ENCODE measurements around the gene MAP3K4.

The MAP3K4 gene

DNA sequence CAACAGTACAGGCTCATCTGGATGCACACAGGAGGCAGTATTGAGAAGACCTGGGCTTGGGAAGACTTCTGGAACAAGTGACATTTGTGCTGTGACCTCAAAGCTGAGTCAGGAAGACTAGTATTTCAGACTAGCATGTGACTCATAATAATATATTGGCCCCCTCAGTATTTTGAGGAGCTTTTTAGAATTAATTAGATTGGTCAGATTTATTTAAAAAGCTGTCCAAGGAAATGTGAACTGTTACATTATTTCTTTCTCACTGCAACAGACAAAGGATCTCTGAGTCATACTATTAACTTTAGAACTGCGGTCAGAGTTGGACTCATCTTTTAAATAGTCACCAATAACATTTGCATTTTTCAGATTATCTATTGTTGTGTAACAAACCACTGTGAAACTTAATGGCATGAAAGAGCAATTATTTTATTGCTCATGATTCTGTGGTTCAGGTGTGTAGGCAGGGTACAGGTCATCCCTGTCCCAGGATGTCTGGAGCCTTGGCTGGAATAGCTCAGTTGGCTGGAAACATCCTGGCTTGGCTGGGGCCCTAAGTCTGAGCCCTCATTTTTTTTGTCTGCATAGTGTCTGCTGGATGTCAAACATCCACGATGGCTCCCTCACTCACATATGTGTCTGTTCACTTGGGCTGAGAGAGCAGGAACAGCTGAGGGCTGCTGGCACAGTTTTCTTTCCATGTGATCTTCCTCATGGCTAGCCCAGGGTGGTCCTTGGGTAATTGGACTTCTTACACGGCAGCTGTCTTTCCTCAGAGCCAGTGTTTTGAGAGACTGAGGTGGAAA is 46.9 kb downstream of the MAP3K4 start:
- no peak for DNase-seq

DNA sequence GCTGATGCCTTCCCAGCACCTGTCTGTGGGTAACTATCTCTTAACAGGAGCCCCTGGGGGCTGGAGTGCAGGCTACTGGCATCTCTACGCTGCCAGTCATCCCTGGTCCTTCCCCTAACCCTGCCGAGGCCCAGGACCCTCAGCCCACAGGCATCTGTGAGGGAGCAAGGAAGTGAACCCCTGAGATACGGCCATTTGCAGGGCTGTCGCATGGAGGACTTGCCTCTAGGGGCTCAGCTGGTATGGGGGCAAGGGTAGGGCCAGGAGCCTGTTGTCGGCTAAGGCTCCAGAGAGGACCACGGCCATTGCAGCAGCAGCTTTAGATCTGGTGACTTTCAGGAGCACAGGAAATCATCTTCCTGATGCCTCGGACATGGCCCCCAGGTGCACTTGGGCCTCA is 49.7 kb downstream of the MAP3K4 start:
- DNase-seq, result no peak

DNA sequence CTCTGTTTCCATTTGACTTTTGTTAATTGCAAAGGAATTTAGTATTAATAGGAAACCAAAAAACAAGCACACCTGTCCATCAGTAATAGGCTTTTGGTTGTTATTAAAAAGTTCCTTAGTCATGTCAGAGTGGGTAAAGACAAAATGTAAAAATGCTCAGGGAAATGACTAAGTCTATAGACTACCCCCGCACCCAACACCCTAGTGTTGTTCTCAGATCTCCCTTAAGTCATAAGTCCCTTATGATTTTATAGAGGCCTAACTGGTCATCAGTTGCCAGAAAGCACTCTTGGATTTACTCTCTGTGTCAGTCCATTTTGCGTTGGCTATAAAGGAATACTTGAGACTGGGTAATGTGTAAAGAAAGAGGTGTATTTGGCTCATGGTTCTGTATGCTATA is 52.8 kb downstream of the MAP3K4 start:
- DNase-seq, result no peak

DNA sequence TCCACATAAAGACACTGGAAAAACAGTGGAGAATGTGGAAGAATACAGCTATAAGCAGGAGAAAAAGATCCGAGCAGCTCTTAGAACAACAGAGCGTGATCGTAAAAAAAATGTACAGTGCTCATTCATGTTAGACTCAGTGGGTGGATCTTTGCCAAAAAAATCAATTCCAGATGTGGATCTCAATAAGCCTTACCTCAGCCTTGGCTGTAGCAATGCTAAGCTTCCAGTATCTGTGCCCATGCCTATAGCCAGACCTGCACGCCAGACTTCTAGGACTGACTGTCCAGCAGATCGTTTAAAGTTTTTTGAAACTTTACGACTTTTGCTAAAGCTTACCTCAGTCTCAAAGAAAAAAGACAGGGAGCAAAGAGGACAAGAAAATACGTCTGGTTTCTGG is 57.1 kb downstream of the MAP3K4 start:
- DNase-seq, result no peak

DNA sequence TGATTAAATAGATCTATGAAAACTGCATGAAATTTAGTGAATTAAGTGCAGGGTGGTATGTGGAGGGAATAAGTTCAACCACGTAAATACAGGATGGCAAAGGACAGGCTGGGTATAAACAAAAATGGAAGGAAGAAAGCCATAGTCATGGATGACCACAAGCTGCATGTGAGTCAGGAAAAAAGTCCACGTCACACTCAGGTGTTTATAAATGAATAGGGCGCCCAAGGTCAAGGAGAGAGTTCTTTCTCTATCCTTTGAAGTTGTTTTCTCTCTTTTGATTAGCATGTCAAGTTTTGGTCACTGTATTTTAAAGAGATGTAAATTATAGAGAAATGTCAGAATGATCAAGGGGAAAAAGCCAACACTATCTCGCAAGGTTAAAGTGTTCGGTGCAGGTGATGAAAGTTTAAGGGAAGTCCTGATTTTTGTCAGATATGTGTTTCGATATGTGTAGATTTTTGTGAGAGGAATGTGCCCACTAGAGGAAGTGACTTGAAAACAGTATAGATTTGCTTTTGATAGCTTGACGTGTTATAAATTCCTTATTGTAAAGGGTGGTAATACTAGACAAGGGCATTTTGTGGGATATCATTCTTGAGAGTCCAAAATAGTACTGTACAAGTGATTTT is 58.7 kb downstream of the MAP3K4 start:
- no peak for DNase-seq

DNA sequence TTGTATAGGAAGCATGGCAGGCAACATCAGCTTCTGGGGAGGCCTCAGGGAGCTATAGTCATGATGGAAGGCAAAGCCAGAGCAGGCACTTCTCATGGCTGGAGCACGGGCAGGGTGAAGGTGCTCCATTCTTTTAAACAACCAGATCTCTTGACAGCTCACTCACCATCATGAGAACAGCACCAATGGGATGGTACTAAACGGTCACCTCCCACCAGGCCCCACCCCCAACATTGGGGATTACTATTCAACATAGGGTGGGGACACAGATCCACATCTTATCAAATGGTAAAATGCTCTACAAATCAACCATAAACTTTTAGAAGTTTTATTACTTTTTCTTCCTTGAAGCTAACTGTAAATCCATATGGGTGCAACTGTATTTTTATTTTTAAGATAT is 61.5 kb downstream of the MAP3K4 start:
- no peak for DNase-seq

DNA sequence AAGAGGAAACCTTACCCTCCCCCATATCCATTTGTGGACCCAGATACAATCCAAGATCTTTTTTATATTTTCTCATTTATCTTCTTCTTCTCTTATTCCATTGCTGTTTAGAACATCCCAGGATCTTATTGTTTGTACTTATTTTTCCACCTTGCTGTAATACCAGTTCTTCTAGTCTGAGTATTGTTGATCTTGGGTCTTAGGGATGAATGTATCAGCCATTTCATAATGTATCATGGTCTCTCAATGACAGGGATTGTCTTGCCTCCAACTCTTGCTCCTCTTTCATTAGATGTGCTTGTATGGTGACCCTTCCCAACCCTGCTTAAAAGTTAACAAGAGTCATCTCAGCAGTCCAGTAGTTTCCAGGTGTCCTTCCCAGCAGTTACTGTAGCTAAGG is 63.3 kb downstream of the MAP3K4 start:
- no peak for DNase-seq

DNA sequence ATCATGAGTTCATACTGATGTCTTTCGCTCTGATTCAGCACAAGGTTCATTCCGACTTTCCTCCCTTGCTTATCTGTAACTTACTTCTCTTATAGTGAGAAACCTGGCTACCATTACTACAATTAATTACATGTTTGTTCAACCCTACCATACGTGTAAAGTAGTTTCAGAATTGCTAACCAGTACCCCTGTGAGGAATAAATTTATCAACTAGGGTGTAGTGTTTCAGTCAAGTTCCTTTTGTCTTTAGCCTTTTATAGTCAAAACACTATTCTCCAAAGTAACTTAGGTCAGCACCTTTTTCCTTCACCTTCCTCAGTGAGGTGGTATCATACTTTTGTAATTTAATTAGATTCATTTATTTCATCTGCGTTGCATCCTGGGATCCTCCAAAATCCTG is 64.9 kb downstream of the MAP3K4 start:
- DNase-seq, result no peak

DNA sequence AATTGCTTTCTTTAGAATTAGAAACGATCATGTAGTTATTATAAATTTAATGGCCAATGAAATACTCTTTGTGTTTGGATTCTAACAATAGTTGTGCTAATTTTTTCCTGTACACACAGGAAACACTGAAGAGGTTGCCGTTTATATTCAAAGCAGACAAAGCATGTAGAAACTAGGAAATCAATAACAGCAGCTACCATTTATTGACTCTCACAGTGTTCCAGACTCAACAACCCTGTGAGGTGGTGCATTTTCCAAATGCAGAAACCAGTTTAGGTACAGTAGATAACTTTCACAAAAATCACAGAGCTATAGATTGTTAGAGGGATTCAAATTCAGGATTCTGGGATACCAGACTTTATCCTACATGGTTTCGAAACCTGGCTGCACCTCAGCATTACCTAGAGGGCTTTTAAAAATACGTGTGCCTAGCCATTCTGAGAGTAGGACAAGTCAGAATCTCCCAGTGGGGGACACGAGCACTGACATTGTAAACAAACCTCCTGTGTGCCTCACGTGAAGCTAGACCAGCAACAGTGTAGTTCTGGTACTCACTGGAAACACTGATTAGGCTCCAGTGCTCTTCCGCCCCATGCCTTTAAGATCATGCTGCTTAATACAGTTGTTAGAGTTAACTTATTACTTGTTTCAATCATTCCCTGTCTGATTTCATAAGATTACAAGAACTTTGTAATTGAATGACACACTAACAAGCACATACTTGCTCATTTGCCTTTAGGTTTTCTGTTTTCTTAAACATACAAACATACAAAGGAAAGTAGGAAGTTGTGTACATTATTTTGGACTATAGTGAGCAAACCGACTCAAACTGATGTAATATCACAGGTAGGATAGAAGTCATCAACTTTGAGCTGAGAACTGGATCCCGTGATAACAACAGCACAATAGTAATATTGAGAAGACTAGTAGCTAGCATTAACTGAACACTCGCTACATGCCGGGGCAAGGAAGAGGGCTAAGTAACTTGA is 65.8 kb downstream of the MAP3K4 start:
- no peak for DNase-seq

DNA sequence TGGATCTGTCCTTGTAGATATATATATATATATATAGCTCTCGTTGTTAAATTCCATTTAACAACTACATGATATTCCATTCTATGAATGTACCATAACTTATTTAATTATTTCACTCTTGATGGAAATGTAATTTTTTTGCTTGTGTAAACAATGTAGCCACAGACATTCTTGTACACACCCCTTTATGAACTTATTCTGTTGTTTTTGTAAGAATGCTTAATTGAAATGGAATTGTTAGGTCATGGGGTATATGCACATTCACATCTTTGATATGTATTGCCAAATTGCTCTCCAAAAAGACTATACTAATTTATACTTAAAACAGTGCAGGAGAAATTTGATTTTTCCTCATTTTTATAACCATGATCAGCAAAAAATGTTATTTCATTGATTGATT is 67.2 kb downstream of the MAP3K4 start:
- DNase-seq, result no peak

DNA sequence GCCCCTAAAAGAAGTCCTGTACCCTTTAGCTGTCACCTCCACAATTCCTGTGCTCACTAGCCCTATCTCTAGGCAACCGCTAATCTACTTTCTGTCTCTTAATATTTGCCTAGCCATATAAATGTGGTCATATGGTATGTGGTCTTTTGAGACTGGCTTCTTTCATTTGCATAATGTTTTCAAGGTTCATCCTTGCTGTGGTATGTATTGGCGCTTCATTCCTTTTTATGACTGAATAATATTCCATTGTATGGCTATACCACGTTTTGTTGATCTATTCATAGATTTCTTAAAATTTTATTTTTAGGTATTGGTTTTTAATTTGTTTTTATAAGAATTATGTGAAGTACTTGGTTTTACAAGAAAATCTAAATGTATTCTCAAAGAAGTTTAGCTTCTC is 70.0 kb downstream of the MAP3K4 start:
- DNase-seq, result no peak

DNA sequence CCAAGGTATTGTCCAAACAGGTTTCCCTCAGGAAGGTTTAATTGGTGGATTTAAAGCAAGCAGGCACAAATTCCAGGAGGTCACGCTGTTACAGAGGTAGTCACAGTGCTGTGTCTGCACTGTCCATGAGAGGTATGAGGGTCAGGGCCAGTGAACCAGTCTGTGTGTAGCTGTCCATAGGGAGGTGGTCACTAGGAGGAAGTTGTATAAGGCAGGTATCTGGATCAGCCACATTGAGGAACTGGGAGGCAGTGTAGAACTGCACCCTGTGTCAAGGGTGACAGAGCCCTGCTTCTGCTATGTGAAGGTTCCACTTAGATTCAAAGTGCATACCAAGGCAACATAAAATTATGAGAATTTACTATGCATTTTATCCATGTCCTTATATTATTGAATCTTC is 73.3 kb downstream of the MAP3K4 start:
- DNase-seq, result no peak

DNA sequence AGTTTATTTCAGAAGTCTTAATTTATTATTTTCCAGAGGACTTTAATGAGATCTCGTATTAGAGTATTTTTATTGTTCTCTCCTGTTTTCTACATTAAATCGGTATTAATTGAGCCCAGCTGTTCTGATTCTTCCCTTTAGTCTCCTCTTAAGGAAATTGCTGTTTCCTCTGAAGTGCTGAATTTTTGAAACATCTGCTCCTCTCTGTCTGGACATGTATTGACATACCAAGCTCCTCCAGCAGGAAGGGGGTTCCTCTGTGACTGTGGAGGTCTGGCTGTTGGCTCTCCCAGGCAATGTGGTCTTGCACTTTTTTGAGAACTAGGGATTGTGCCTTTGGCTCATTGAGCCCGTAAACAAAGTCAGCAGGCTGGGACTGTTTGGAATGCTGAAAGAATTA is 74.9 kb downstream of the MAP3K4 start:
- DNase-seq, result no peak

DNA sequence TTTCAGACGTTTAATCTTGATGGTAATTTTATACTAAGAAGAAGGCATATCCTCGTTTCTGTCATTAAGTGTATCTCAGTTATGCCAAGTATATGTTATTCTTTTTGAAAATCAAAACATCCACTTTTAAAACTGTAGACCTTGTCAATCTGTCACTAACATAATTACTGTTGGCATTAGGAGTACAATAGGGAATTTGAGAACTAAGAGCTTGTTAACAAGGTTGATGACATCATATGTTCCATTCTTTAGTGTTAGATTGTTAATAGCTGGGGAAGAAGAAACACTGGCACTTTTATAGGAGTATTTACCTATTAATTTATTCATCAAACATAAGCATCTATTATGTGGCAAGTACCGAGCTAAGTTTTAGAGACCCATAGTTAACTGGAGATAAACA is 76.2 kb downstream of the MAP3K4 start:
- DNase-seq, result no peak

DNA sequence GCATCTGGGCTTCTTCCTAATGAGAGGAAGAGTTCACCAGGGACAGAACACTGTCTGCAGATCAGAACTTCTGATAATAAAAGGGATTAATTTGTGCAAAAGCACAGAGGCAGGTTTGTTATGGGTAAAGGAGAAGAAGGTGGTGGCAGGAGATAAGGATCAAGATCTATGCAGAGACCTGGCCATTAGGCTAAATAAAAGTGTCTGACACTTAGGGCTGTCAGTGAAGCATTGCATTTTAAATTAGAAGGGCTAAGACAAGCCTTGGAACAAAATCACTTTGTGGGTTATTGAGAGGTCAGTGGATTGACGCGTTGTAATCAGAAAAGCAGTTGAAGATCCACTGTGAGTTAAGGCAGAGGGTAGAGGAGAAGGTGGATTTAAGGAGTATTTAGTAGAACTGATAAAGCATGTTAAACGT is 76.8 kb downstream of the MAP3K4 start:
- DNase-seq, result no peak

DNA sequence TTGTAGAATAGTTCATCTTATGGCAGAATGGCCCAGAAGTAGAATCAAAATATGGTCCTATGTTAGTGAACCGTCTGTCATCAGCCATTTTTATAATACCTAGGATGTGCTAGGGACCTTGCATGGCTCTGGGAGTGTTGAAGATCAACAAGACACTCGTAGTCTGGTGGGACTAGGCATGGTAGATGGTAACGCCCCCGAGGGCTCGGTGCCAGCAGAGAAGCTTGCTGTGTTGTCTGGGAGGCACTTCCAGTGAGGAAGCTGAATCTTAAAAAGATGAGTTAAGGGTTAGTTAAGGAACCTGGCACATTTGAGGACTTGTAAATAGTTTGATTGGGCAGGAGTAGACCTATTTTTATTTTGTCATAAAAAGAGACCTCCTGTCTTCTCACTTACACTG is 82.4 kb downstream of the MAP3K4 start:
- no peak for DNase-seq

DNA sequence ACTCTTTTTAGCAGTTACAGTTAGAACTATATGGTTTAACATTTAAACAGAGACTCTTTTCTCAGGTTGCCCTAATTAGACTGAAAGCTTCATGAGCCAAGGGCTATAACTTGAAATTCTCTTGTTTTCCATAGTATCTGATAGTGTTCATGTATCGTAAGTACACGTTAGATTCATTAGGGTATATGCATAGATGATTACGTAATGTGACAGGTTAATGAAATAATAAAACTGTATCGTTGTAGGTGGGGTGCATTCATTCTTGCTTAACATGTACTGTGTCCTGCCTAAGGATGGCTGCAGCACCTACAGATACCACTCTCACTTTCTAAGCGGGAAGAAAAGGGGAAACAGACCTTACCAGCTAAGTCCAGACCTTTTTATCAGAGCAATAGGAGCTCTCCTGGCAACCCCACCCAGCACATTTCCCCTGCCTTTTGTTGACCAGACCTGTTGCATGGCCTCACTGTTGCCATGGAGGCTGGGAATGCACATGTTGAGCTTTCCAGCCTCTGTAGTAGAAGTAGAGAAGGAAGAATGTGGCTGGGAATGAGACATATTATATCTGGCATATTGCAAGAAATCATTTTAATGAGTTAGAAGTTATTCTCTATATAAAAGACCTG is 83.0 kb downstream of the MAP3K4 start:
- no peak for DNase-seq

DNA sequence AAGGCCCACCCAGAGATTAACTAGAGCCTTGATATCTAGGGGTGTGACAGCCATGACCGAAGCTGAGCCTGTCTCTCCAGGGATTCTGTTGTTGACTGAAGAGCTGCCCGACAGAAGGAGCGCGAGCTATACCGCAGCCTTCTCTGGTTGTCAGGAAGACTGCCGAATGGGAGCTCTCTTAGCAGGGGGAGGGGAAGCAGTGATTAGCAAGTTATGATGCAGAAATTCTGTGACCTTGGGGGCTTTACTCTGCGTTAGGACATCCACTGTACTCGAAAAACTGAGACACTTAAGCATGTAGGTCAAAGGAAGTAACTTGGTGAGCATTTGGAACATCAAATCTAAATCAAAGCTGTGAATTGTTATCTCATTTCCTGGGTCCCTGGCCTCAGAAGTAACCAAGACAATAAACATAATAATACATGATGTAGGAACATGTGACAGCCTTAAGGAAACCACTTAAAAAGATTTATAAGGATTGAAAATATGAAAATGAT is 84.7 kb downstream of the MAP3K4 start:
- no peak for DNase-seq

DNA sequence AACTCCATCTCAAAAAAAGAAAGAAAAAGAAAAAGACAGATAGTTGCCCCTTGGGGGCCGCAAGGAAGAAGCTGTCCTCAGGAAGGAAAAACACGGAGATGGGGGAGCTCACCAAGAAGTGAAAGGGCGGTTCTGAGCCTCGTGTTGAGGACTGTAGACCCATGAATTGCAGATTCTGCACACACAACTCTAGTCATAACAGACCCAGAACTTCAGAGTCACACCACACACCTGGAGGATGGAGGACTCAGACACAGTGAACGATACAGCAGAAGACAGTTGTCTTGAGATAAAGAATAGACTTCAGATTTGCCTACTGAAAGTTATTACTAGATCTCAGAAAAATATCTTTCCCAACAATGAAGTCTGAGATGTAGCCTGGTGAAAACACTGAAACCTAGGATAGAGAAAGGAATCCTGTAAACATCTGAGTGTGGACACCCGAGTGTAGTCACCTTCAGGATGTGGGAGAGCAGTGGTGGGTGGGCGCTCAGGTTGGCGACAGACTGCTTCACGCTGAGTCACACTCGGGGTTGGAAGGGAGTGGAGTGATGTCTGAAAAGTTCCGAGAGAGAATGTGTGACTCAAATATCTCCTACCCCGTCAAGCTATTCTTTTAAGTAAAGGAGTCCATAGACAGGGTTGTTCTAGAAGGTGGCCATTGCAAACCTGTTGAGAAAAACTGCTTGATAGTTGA is 88.1 kb downstream of the MAP3K4 start:
- no peak for DNase-seq

DNA sequence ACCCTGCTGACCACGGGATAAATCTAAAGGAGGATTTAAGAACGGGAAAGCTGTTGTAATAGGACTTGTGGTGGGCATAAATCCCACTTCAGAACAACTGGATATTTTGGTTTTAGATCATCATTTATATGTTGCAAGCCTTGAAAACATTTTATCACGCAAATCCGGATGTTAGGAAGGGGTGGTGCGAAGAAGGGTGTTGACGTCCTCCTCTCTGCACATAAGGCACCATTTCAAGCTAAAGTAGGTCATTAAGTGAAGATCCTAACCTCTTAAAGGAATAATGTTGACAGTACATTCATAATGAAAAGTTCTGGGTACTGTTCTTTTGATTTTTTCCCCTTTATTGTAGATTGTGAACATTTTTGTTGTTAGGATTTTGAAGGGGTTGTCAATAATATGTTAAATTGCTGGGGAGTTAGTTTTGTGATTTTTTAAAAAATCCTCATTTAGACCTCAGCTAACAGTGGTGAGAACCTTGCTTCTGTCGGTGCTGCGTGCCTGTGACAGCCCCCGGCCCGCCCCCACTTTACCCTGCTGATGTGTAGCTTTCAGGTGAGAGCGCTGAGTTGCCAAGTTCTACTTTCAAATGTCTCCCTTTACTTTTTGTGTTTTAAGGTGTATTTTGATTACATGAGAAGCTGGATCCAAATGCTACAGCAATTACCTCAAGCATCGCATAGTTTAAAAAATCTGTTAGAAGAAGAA is 88.8 kb downstream of the MAP3K4 start:
- no peak for DNase-seq

DNA sequence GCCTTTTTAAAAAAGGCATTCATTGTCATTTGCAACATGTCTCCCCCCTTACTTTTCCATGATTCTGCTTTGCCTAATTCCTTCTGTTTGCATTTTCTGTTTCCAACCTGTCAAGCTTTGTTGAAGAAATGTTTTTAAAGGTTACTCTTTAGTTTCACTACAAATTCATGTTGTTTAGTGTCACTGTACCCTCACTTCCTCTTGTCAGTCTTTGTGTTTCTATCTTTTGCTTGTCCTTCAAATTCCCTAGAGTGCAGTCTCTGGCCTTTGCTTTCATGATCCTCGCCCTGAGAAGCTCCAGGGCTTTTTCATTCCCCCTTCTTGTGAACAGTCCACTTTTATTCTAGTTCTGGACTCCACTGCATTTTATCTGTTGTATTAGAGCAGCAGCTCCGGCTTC is 90.6 kb downstream of the MAP3K4 start:
- no peak for DNase-seq

DNA sequence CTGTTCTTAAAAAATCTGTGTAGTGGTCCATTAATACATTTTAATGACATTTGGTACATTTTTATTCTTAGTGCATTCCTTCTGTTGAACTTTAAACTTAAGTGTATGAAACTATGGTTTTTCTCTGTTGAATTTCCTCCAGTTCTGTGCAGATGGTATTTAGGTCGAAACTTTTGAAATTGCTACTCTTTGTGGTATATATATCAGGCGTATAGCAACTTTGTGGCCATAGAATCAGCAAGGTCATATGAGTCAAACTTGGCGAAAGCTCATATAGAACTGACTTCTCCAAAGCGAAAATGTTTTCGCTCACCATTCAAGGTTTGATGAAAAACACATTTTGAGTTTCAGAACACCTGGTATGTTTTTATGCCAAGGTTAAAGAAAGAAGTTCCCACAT is 93.7 kb downstream of the MAP3K4 start:
- DNase-seq, result no peak
